Tibial nerve (tissue), 3 donors: ENCODE results near the gene LRRC74A.

Experiments used
- CTCF ChIP-seq, 5 experiments: fragments of 200-600 bp in 3 of 5; fragments of 450-650 bp in 2 of 5; sonication (generic) in 3 of 5; IDR thresholded peaks; one replicate each; pipeline ENCODE4 v1.5.1; 2016 to 2019; ENCODE audit warnings: antibody characterized with exemption in 5 of 5, mild to moderate bottlenecking in 3 of 5, moderate library complexity in 2 of 5
- POLR2A ChIP-seq, 2 donors: fragments of 450-650 bp; IDR thresholded peaks; one replicate each; pipeline ENCODE4 v1.6.1; 2017; ENCODE audit warnings: antibody characterized with exemption in 2 of 2, mild to moderate bottlenecking in 2 of 2, moderate library complexity in 2 of 2

- no peak for TF ChIP-seq CTCF (IDR thresholded peaks at IDR 0.05)
- no peak for TF ChIP-seq POLR2A (IDR thresholded peaks at IDR 0.05)
These were observed 82.6 kb downstream of the LRRC74A start for GRCh38 chr14:76908834-76909233.
